Thoracic aorta (tissue), 2 donors: ENCODE results near the gene EPHA1. TPM values are rescaled to one million over a fixed set of nuclear protein-coding genes. Genes with fewer than 3 reads are reported as not detected.

Experiments used
- ATAC-seq: fragments of 150-250 bp; one replicate; pipeline ENCODE4 v1.8.0; 2017; ENCODE audit warnings: low read depth; ENCODE audit not compliant: insufficient number of reproducible peaks, low FRiP score
- DNase-seq: peaks from one replicate; pipeline ENCODE4 v3.0.0-alpha.2; 2020; ENCODE audit warnings: low spot score
- H3K27ac ChIP-seq, 2 donors: fragments of 200-600 bp; sonication (generic); 1 replicate in 1 of 2; 2 replicates in 1 of 2; pipeline ENCODE4 v1.5.1; 2016; ENCODE audit warnings: mild to moderate bottlenecking in 2 of 2, moderate library complexity in 2 of 2
- H3K27me3 ChIP-seq: fragments of 200-600 bp; sonication (generic); replicated peaks from 2 replicates; pipeline ENCODE4 v1.6.0; 2016; ENCODE audit warnings: mild to moderate bottlenecking; ENCODE audit not compliant: insufficient read depth
- H3K36me3 ChIP-seq: fragments of 200-600 bp; sonication (generic); one replicate; pipeline ENCODE4 v1.5.1; 2016
- H3K4me1 ChIP-seq, 2 donors: fragments of 200-600 bp; sonication (generic); 1 replicate in 1 of 2; 2 replicates in 1 of 2; pipeline versions ENCODE4 v1.5.1 to v1.6.0; 2016; ENCODE audit warnings: low read depth in 2 of 2, mild to moderate bottlenecking in 1 of 2; ENCODE audit not compliant: control insufficient read depth in 1 of 2
- H3K4me3 ChIP-seq: fragments of 200-600 bp; sonication (generic); 2 replicates; pipeline ENCODE4 v1.5.1; 2016; ENCODE audit warnings: mild to moderate bottlenecking
- H3K9me3 ChIP-seq: fragments of 200-600 bp; sonication (generic); 2 replicates; pipeline ENCODE4 v1.5.1; 2016
- CTCF ChIP-seq: fragments of 200-600 bp; sonication (generic); IDR thresholded peaks from one replicate; pipeline ENCODE4 v1.5.1; 2019; ENCODE audit warnings: antibody characterized with exemption
- total RNA-seq, 2 donors: library from RNA; depleted of rRNA; stranded (reverse); fragments of >200 nt; gene quantifications; one replicate each; pipeline versions ENCODE4 v1.1.0 to v1.2.3, GENCODE V29; 2016

EPHA1 gene
- total RNA-seq, 2 donors from 2014 or later, result 0.41 to 0.49 TPM

- Histone ChIP-seq H3K36me3 (peaks cover 4% of the 10 kb centered on the region), H3K4me1 (peaks cover 36 to 74% of the 10 kb centered on the region in 2 donors), H3K27ac (peak within 1 kb of the TSS; percentile 100), H3K27me3 (no peaks in the 10 kb centered on the region), H3K9me3 (no peaks in the 10 kb centered on the region), H3K4me3 (peak within 1 kb of the TSS; percentile 100)
- TF ChIP-seq CTCF, result no peak
- ATAC-seq, result peak; percentile 56
- peak; percentile 93 for DNase-seq
Measured at GRCh38 chr7:143380646-143381426, 27.8 kb downstream of the EPHA1 start, which contains the start of gene ZYX. Gene ZYX, plus strand, starts transcription at chr7:143381345. Its CDS starts 227 bp downstream, at chr7:143381572.

- DNase-seq, result peak; percentile 66
- Histone ChIP-seq H3K9me3 (no peaks in the 10 kb centered on the region), H3K4me3 (peak overlapping the region; percentile 100), H3K27ac (peak overlapping the region; percentile 100), H3K4me1 (peaks cover 31 to 68% of the 10 kb centered on the region in 2 donors), H3K27me3 (no peaks in the 10 kb centered on the region), H3K36me3 (peaks cover 4% of the 10 kb centered on the region)
- peak; percentile 47 for ATAC-seq
- peak; percentile 92 for TF ChIP-seq CTCF
Measured at GRCh38 chr7:143380260-143380645, 28.4 kb downstream of the EPHA1 start.

DNA sequence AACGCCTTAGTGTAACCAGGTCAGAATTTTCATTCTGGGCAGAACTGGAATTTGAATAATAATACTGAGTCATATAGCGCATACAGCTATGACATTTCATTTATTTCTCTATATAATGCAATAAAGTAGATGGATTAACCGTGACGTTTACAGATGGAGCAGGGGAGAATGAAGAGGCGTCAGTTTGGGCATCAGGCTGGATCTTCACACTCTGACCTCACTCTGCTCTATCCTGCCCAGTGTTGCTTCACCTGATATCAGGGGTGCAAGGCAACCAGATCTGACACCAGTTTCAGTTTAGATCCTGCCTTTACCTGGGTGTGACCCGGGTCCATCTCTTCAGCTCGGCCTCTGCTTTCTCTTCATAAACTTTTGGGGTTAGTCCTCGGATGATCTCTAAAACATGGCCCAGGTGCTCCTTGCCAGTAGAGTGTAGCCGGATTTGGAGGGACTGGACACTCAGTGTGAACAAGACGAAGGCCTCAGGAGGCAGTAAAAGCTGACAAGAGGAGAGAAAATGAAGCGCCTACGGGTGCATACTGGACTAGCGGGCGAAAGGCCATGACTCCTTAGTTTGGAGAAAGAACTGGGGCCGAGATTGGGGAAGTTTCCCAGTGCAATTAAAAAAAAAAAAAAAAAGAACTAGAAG is 28.9 kb downstream of the EPHA1 start:
- no peaks in the 10 kb centered on the region for H3K9me3 ChIP-seq
- peak overlapping the region; percentile 100 for H3K27ac ChIP-seq
- no peaks in the 10 kb centered on the region for H3K27me3 ChIP-seq
- H3K4me1 ChIP-seq, result peaks cover 27 to 63% of the 10 kb centered on the region in 2 donors
- TF ChIP-seq CTCF, result no peak
- ATAC-seq (peak; percentile 4), DNase-seq (no peak)
- peak overlapping the region; percentile 100 for H3K4me3 ChIP-seq
- peaks cover 4% of the 10 kb centered on the region for H3K36me3 ChIP-seq

DNA sequence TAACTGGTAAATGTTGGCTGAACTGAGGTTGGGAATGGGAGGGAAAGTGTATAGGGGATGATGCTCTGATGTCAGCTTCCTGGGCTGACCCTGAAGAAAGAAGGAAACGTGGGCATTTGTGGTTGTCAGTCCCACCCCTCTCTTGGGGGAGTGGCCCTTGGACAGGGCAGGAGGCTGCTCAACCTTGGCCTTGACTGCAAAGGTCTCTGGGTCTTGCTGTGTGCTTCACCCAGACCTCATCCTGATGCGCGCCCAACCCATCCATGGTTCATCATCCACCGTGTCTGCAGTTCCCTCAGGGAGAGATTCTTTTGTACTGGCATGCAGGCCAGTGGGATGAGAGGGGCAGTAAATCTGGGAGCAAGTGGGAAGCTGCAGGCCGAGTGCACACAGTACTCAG is 32.3 kb downstream of the EPHA1 start:
- ATAC-seq (no peak), DNase-seq (no peak)
- H3K4me3 ChIP-seq, result no peak overlapping the region
- no peaks in the 10 kb centered on the region for H3K36me3 ChIP-seq
- H3K4me1 ChIP-seq, result peaks cover 11 to 40% of the 10 kb centered on the region in 2 donors
- H3K27ac ChIP-seq, result peak overlapping the region; percentile 25 to 49
- no peaks in the 10 kb centered on the region for H3K9me3 ChIP-seq
- no peaks in the 10 kb centered on the region for H3K27me3 ChIP-seq
- TF ChIP-seq CTCF, result no peak

DNA sequence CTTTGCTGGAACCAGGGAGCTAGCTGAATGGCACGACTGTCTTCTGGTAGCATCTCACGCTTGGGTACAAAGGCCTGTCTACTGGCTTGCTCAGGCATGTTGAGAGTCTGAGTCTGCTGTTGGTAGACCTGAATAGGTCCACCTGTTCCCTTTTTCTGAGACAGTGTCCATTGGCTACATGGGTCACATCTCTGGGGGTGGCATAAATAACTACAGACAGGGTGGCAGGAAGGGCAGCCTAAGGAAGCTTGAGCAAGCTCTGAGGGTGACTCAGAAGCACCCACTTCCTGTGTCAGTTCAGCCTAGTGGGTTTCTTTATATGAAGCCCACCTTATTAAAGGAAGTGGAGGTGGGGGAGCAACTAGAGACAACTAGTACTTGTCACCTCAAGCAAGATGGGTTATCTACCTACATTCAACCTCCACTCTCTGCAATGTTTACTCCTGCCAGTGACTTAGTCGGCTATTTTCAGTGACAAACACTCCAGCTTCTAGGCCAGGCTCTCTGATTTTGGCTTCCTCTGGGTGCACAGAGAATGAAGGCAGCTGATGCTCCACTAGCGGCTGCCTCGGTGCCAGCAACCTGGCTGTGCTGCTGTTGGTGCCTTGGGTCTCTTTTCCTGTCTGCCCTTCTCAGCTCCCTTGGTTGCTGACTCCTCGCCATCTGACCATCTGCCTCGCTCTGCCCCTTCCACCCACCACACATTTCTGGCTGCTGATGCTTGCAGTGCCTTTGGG is 33.2 kb downstream of the EPHA1 start:
- H3K4me1 ChIP-seq, result peaks cover 11 to 40% of the 10 kb centered on the region in 2 donors
- H3K36me3 ChIP-seq, result no peaks in the 10 kb centered on the region
- no peak for DNase-seq
- peak overlapping the region; percentile 25 to 49 for H3K27ac ChIP-seq
- TF ChIP-seq CTCF, result no peak
- H3K4me3 ChIP-seq, result no peak overlapping the region
- no peak for ATAC-seq
- H3K27me3 ChIP-seq, result no peaks in the 10 kb centered on the region
- H3K9me3 ChIP-seq, result no peaks in the 10 kb centered on the region
